Astrocyte (in vitro differentiated cells and primary cell): Measurements from ENCODE around the gene ATP5F1B. TPM values are rescaled to one million over a fixed set of nuclear protein-coding genes. Genes with fewer than 3 reads are reported as not detected.

Experiments
- DNase-seq: peaks from one replicate; pipeline ENCODE4 v3.0.0-alpha.2; 2010; ENCODE audit warnings: low read depth
- FAIRE-seq: peaks from 2 replicates; lab custom pipeline; 2011; peaks lifted over from hg19 to GRCh38; lab: Jason Lieb, UNC
- H2AFZ ChIP-seq: 2 replicates; pipeline ENCODE4 v1.6.0; 2012; ENCODE audit warnings: low read depth, low read length, inconsistent platforms
- H3K27ac ChIP-seq: 2 replicates; pipeline ENCODE4 v1.5.1; 2011; ENCODE audit warnings: low read depth, low read length, inconsistent platforms
- H3K27me3 ChIP-seq: 2 replicates; pipeline ENCODE4 v1.6.0; 2011; ENCODE audit warnings: low read length, inconsistent platforms; ENCODE audit not compliant: insufficient read depth
- H3K36me3 ChIP-seq: 2 replicates; pipeline ENCODE4 v1.5.1; 2011; ENCODE audit warnings: low read length, inconsistent platforms; ENCODE audit not compliant: insufficient read depth
- H3K4me1 ChIP-seq: 2 replicates; pipeline ENCODE4 v1.5.1; 2011; ENCODE audit warnings: low read length, inconsistent platforms; ENCODE audit not compliant: insufficient read depth
- H3K4me2 ChIP-seq: 2 replicates; pipeline ENCODE4 v1.6.0; 2012; ENCODE audit warnings: low read length, inconsistent platforms
- H3K4me3 ChIP-seq: 2 replicates; pipeline ENCODE4 v1.5.1; 2011; ENCODE audit warnings: low read depth, mild to moderate bottlenecking, low read length, inconsistent platforms; ENCODE audit not compliant: insufficient read depth
- H3K79me2 ChIP-seq: 2 replicates; pipeline ENCODE4 v1.6.0; 2012; ENCODE audit warnings: mild to moderate bottlenecking, low read length, inconsistent platforms; ENCODE audit not compliant: insufficient read depth
- H3K9ac ChIP-seq: 2 replicates; pipeline ENCODE4 v1.6.0; 2012; ENCODE audit warnings: mild to moderate bottlenecking, low read length, inconsistent platforms
- H3K9me3 ChIP-seq: 2 replicates; pipeline ENCODE4 v1.5.1; 2012; ENCODE audit warnings: low read depth, mild to moderate bottlenecking, low read length, inconsistent platforms; ENCODE audit not compliant: insufficient read depth
- H4K20me1 ChIP-seq: 2 replicates; pipeline ENCODE4 v1.6.0; 2012; ENCODE audit warnings: low read length, inconsistent platforms; ENCODE audit not compliant: insufficient read depth
- H3K27ac Mint-ChIP-seq: one replicate; pipeline ENCODE4 v1.8.0; 2021; ENCODE audit warnings: mild to moderate bottlenecking, mixed read lengths; ENCODE audit not compliant: unreplicated experiment
- H3K27me3 Mint-ChIP-seq: one replicate; pipeline ENCODE4 v1.8.0; 2021; ENCODE audit warnings: low read depth, mixed read lengths; ENCODE audit not compliant: unreplicated experiment
- H3K36me3 Mint-ChIP-seq: one replicate; pipeline ENCODE4 v1.8.0; 2021; ENCODE audit warnings: low read depth, mixed read lengths; ENCODE audit not compliant: unreplicated experiment
- H3K4me1 Mint-ChIP-seq: one replicate; pipeline ENCODE4 v1.8.0; 2021; ENCODE audit warnings: low read depth, mixed read lengths; ENCODE audit not compliant: unreplicated experiment
- H3K4me3 Mint-ChIP-seq: one replicate; pipeline ENCODE4 v1.8.0; 2021; ENCODE audit warnings: mild to moderate bottlenecking, moderate library complexity, mixed read lengths; ENCODE audit not compliant: unreplicated experiment
- H3K9me3 Mint-ChIP-seq: one replicate; pipeline ENCODE4 v1.8.0; 2021; ENCODE audit warnings: mild to moderate bottlenecking, mixed read lengths; ENCODE audit not compliant: unreplicated experiment
- EZH2 ChIP-seq: IDR thresholded peaks from 2 replicates; pipeline ENCODE4 v1.6.1; 2012; ENCODE audit warnings: mild to moderate bottlenecking, low read length, inconsistent platforms; ENCODE audit not compliant: insufficient read depth
- total RNA-seq: library from RNA; stranded (reverse); gene quantifications from 2 replicates; pipeline ENCODE4 v1.2.1, GENCODE V29; 2021
- TF ChIP-seq, protein P1 (sequence below): IDR thresholded peaks from 2 replicates; pipeline ENCODE4 v1.5.1; 2011; ENCODE audit warnings: low read depth, mild to moderate bottlenecking, inconsistent platforms, low read length, moderate library complexity; ENCODE audit not compliant: insufficient read depth

The ATP5F1B gene
- total RNA-seq, 1 donor from 2014 or later = 714 TPM

GRCh38 chr12:56678852-56679251, 33.1 kb upstream of the ATP5F1B start:
- peaks cover 2% of the 10 kb centered on the region for H3K4me1 Mint-ChIP-seq
- no peak overlapping the region for H3K4me3 Mint-ChIP-seq

DNA sequence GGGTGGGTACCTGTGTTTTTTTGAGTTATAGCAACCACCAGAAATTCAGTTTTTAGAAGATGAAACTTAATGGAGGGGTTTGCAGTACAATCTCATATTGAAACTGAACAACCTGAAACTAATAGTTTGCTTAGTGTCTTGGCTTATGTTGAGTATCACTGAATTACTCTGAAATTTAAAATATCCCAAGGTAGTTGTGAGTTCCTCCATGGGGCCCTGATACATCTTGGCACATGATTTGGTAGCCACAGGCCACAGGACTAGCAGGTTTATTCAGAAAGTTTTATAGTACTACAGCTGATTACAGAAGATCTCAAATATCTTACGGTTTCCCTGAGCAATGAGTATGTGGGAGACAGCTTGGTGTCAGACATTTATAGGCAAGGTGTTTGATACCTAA, 31.9 kb upstream of the ATP5F1B start:
- H3K27me3 ChIP-seq = no peaks in the 10 kb centered on the region
- peaks cover 6% of the 10 kb centered on the region for H3K36me3 ChIP-seq
- no peak overlapping the region for H3K9ac ChIP-seq
- H3K27me3 Mint-ChIP-seq = no peaks in the 10 kb centered on the region
- no peak for DNase-seq
- no peak overlapping the region for H3K4me2 ChIP-seq
- H4K20me1 ChIP-seq = peaks cover 91% of the 10 kb centered on the region
- H3K4me1 ChIP-seq = no peaks in the 10 kb centered on the region
- no peak for FAIRE-seq
- H3K4me3 Mint-ChIP-seq = no peak overlapping the region
- H3K27ac Mint-ChIP-seq = peak overlapping the region; percentile 34
- no peak overlapping the region for H3K27ac ChIP-seq
- peaks cover 3% of the 10 kb centered on the region for H3K36me3 Mint-ChIP-seq
- peaks cover 2% of the 10 kb centered on the region for H3K4me1 Mint-ChIP-seq
- H3K9me3 ChIP-seq = no peaks in the 10 kb centered on the region
- H2AFZ ChIP-seq = no peak overlapping the region
- no peak overlapping the region for H3K4me3 ChIP-seq
- H3K79me2 ChIP-seq = peaks cover 99% of the 10 kb centered on the region
- TF ChIP-seq EZH2 = no peak
- TF ChIP-seq, protein P1, sequence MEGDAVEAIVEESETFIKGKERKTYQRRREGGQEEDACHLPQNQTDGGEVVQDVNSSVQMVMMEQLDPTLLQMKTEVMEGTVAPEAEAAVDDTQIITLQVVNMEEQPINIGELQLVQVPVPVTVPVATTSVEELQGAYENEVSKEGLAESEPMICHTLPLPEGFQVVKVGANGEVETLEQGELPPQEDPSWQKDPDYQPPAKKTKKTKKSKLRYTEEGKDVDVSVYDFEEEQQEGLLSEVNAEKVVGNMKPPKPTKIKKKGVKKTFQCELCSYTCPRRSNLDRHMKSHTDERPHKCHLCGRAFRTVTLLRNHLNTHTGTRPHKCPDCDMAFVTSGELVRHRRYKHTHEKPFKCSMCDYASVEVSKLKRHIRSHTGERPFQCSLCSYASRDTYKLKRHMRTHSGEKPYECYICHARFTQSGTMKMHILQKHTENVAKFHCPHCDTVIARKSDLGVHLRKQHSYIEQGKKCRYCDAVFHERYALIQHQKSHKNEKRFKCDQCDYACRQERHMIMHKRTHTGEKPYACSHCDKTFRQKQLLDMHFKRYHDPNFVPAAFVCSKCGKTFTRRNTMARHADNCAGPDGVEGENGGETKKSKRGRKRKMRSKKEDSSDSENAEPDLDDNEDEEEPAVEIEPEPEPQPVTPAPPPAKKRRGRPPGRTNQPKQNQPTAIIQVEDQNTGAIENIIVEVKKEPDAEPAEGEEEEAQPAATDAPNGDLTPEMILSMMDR = no peak
- no peaks in the 10 kb centered on the region for H3K9me3 Mint-ChIP-seq

More at GRCh38 chr12:56678852-56679251, 33.1 kb upstream of the ATP5F1B start:
- DNase-seq = no peak
- Histone ChIP-seq H3K4me3 (peak overlapping the region; percentile 20), H2AFZ (no peak overlapping the region), H4K20me1 (peaks cover 94% of the 10 kb centered on the region), H3K4me2 (no peak overlapping the region), H3K36me3 (peaks cover 4% of the 10 kb centered on the region), H3K9ac (no peak overlapping the region), H3K27ac (no peak overlapping the region), H3K4me1 (no peaks in the 10 kb centered on the region), H3K9me3 (no peaks in the 10 kb centered on the region), H3K79me2 (peaks cover 99% of the 10 kb centered on the region), H3K27me3 (no peaks in the 10 kb centered on the region)
- H3K36me3 Mint-ChIP-seq = peaks cover 3% of the 10 kb centered on the region
- no peak for FAIRE-seq
- no peaks in the 10 kb centered on the region for H3K9me3 Mint-ChIP-seq
- TF ChIP-seq EZH2 = no peak
- TF ChIP-seq, protein P1 = no peak
- H3K27me3 Mint-ChIP-seq = no peaks in the 10 kb centered on the region
- H3K27ac Mint-ChIP-seq = no peak overlapping the region

DNA sequence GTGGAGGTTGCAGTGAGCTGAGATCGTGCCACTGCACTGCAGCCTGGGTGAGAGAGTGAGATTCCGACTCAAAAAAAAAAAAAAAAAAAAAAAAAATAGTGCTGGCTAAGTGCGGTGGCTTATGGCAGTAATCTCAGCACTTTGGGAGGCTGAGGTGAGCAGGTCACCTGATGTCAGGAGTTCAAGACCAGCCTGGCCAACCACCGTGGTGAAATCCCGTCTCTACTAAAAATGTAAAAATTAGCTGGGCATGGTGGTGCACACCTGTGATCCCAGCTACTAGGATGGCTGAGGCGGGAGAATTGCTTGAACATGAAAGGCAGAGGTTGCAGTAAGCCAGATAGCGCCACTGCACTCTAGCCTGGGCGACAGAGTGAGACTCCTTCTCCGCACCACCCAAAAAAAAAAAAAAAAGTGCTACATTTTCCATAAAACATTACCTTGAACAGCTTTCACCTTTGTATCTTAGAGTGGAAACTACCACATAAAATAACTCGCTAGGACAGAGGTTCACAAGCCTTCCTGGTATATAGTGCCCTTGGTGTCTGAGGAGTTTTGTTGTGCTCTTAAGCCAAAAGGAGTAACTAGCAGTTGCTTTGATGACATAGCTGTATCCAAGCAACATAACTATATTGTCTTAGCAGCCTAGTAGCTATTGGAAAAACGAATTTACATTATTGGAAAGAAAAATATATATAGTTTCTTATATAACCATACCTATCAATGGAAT, 31.2 kb upstream of the ATP5F1B start:
- peaks cover 1% of the 10 kb centered on the region for H3K4me1 Mint-ChIP-seq
- peaks cover 3% of the 10 kb centered on the region for H3K36me3 Mint-ChIP-seq
- no peaks in the 10 kb centered on the region for H3K4me1 ChIP-seq
- H3K9ac ChIP-seq = no peak overlapping the region
- no peak overlapping the region for H3K27ac ChIP-seq
- H3K36me3 ChIP-seq = peaks cover 8% of the 10 kb centered on the region
- TF ChIP-seq, protein P1 = no peak
- TF ChIP-seq EZH2 = no peak
- H3K27ac Mint-ChIP-seq = no peak overlapping the region
- H4K20me1 ChIP-seq = peaks cover 85% of the 10 kb centered on the region
- no peaks in the 10 kb centered on the region for H3K9me3 ChIP-seq
- H3K4me3 ChIP-seq = no peak overlapping the region
- no peak for DNase-seq
- H3K4me3 Mint-ChIP-seq = no peak overlapping the region
- H2AFZ ChIP-seq = no peak overlapping the region
- no peak for FAIRE-seq
- H3K79me2 ChIP-seq = peaks cover 99% of the 10 kb centered on the region
- no peaks in the 10 kb centered on the region for H3K27me3 ChIP-seq
- H3K27me3 Mint-ChIP-seq = no peaks in the 10 kb centered on the region
- H3K9me3 Mint-ChIP-seq = no peaks in the 10 kb centered on the region
- H3K4me2 ChIP-seq = no peak overlapping the region
